ENCODE results near the gene SLC20A1. TPM values are rescaled to one million over a fixed set of nuclear protein-coding genes. Genes with fewer than 3 reads are reported as not detected.

SLC20A1 gene
- total RNA-seq, 1 experiment from 2014 or later = 123 TPM

- H3K14ac ChIP-seq (ENCODE audit: insufficient read depth, low read length) = no peak overlapping the region
- peaks cover 3% of the 10 kb centered on the region; the same call in 1 of the 2 replicates for H3K4me1 ChIP-seq (ENCODE audit: insufficient read depth, low read length)
- H2BK120ac ChIP-seq (ENCODE audit: low read depth, low read length, poor library complexity, severe bottlenecking) = no peak overlapping the region
- H3K9me3 ChIP-seq (ENCODE audit: control insufficient read depth, low read depth, low read length) = no peaks in the 10 kb centered on the region
- H2BK12ac ChIP-seq (ENCODE audit: insufficient read length, low read depth, low read length) = no peak overlapping the region
- no peaks in the 10 kb centered on the region for H3K27me3 ChIP-seq (ENCODE audit: insufficient read depth, low read length)
- H2AFZ ChIP-seq (ENCODE audit: low read length) = no peak overlapping the region
- H3K4ac ChIP-seq (ENCODE audit: low read depth, low read length) = no peak overlapping the region
- H3K27ac Mint-ChIP-seq = peak overlapping the region in 1 of 3 experiments; percentile 78; a peak in 2 of 7 replicates
- no CpG with 5 or more reads among the region's 11 CpGs for WGBS (ENCODE audit: extremely low coverage, insufficient read length, low lambda C conversion rate)
- H3K56ac ChIP-seq (ENCODE audit: insufficient read length, low read depth, low read length) = no peak overlapping the region
- no peaks in the 10 kb centered on the region for H3K79me1 ChIP-seq (ENCODE audit: insufficient read depth, low read depth, low read length, poor library complexity, severe bottlenecking)
- no peak for TF ChIP-seq CTCF (conservative IDR thresholded peaks at IDR 0.05)
- no peaks in the 10 kb centered on the region for H4K20me1 ChIP-seq (ENCODE audit: control insufficient read depth, insufficient read depth, insufficient read length)
- peak overlapping the region; percentile 77 to 88 for H3K4me3 Mint-ChIP-seq
- no peaks in the 10 kb centered on the region for H3K9me3 Mint-ChIP-seq
- H3T11ph ChIP-seq (ENCODE audit: low read length) = no peak overlapping the region
- peak overlapping the region; percentile 60 for H3K27ac ChIP-seq (ENCODE audit: insufficient read length, low read depth, low read length)
- no peak overlapping the region for H4K5ac ChIP-seq (ENCODE audit: insufficient read length, low read depth, low read length)
- H3K18ac ChIP-seq (ENCODE audit: insufficient read length, low read depth, low read length) = no peak overlapping the region
- H4K91ac ChIP-seq (ENCODE audit: insufficient read length, low read depth, low read length) = no peak overlapping the region
- H2AK5ac ChIP-seq (ENCODE audit: insufficient read length, low read length) = no peak overlapping the region
- peak overlapping the region; percentile 100 for H3K4me2 ChIP-seq (ENCODE audit: insufficient read depth, insufficient read length, low read length)
- H3K23ac ChIP-seq (ENCODE audit: insufficient read length, low read depth, low read length) = no peak overlapping the region
- no peak overlapping the region for H4K8ac ChIP-seq (replicated peaks; ENCODE audit: insufficient read length, low read depth, low read length)
- H3K27me3 Mint-ChIP-seq (ENCODE audit: low read depth) = peaks cover 14% of the 10 kb centered on the region
- no peak for DNase-seq
- peaks cover 15% of the 10 kb centered on the region; the same call in 1 of the 2 replicates for H3K79me2 ChIP-seq (ENCODE audit: insufficient read depth, low read length)
- no peak overlapping the region for H2BK15ac ChIP-seq (ENCODE audit: low read depth, low read length)
- peaks cover 30 to 37% of the 10 kb centered on the region in 2 experiments for H3K4me1 Mint-ChIP-seq
- peaks cover 19 to 26% (median 26%) of the 10 kb centered on the region in 3 experiments for H3K36me3 Mint-ChIP-seq (ENCODE audit: insufficient read depth in 1 of 3, low read depth in 3 of 3)
- H2BK5ac ChIP-seq (ENCODE audit: insufficient read length, low read length) = no peak overlapping the region
- H2BK20ac ChIP-seq (ENCODE audit: low read depth, low read length, poor library complexity, severe bottlenecking) = no peak overlapping the region
- H3K9ac ChIP-seq (ENCODE audit: extremely low read depth, insufficient read length, low read length) = peak overlapping the region; percentile 76
- H3K23me2 ChIP-seq (ENCODE audit: insufficient read length, low read depth, low read length, poor library complexity, severe bottlenecking) = peaks cover 9% of the 10 kb centered on the region
Observed at GRCh38 chr2:112644155-112644932, 1.4 kb upstream of the SLC20A1 start.

Data from H9 (cell line).